Measurements from ENCODE around the gene EEF2K. TPM values are rescaled to one million over a fixed set of nuclear protein-coding genes. Genes with fewer than 3 reads are reported as not detected.

Gene EEF2K
- total RNA-seq, 4 donors from 2014 or later, result 10.6 to 26.9 (median 16.2) TPM

Other genes with a start within 250 kb of the EEF2K start
- gene PDZD9, start 205.2 kb upstream of the EEF2K start, total RNA-seq, result not detected
- 10 to 100 TPM in 2 of 4 donors, 1 to 10 TPM in 2; 4.5 to 18.9 (median 12.5) TPM for gene MOSMO, start 198.2 kb upstream of the EEF2K start, total RNA-seq
- gene VWA3A, start 113.7 kb upstream of the EEF2K start, total RNA-seq, result not detected
- not detected for gene SDR42E2, start 43.8 kb upstream of the EEF2K start, total RNA-seq
- gene POLR3E, start 91.1 kb downstream of the EEF2K start, total RNA-seq, result 10 to 100 TPM; 21.5 to 57.2 (median 37.7) TPM
- gene CDR2, start 168.3 kb downstream of the EEF2K start, total RNA-seq, result 10 to 100 TPM in 1 of 4 donors, 1 to 10 TPM in 3; 6.6 to 21.4 (median 8.7) TPM